Measurements from ENCODE around the gene ZNF319.

Gene ZNF319

GRCh38 chr16:57951204-57951960 lies 49.1 kb downstream of the ZNF319 start:
- no peak for DNase-seq

GRCh38 chr16:57950382-57950781 lies 50.1 kb downstream of the ZNF319 start:
- DNase-seq = peak; percentile 74

GRCh38 chr16:57949595-57950238 lies 50.8 kb downstream of the ZNF319 start:
- no peak for DNase-seq

GRCh38 chr16:57949013-57949412 lies 51.5 kb downstream of the ZNF319 start:
- DNase-seq = no peak

- DNase-seq = no peak
These were observed 52.4 kb downstream of the ZNF319 start for GRCh38 chr16:57948027-57948426.

- no peak for DNase-seq
These were observed 53.2 kb downstream of the ZNF319 start for GRCh38 chr16:57947261-57947660.

GRCh38 chr16:57946181-57946801 lies 54.2 kb downstream of the ZNF319 start:
- no peak for DNase-seq

- no peak for DNase-seq
These were observed 54.7 kb downstream of the ZNF319 start for GRCh38 chr16:57945740-57946138.

- no peak for DNase-seq
These were observed 55.3 kb downstream of the ZNF319 start for GRCh38 chr16:57944970-57945739.

Data from islet precursor cell (in vitro differentiated cells).